ENCODE results near the gene PRELID1.

DNA sequence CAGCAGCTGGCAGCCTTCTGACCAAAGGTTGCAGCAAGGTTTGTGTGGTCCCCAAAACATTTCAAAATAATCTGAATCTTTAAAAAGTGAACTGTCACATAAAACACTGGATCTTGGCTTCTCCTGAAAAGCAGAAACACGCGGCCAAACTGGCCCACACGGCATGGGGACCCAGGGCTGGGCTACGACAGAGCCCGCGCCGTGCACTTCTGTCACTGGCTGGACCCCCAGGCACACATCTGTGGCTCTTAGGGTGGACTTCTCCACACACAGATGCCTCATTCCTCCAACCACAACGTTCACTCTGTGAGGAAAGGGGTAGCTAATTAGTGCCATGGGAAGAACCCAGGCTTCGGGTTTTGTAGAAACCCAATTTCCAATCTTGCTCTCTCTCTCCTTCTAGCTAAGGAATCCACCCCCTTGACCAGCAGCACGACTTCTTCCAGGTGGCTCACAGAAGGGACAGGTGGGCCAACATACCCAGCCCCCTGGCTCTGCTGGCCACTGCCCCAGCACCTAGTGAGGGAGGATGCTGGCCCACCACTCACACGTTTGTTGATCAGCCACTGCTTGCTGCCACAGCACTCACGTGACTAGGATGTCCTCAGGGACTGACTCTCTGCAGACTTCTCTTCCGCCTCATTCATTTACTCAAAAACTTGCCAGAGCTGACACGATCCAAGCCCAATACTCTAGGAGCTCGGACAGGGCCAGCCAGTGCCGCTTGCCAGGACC, 30.0 kb downstream of the PRELID1 start:
- no peak for TF ChIP-seq CTCF (IDR thresholded peaks at IDR 0.05)
- TF ChIP-seq POLR2A (IDR thresholded peaks at IDR 0.05), result no peak
